Measurements from ENCODE around the gene SPATA12.

DNA sequence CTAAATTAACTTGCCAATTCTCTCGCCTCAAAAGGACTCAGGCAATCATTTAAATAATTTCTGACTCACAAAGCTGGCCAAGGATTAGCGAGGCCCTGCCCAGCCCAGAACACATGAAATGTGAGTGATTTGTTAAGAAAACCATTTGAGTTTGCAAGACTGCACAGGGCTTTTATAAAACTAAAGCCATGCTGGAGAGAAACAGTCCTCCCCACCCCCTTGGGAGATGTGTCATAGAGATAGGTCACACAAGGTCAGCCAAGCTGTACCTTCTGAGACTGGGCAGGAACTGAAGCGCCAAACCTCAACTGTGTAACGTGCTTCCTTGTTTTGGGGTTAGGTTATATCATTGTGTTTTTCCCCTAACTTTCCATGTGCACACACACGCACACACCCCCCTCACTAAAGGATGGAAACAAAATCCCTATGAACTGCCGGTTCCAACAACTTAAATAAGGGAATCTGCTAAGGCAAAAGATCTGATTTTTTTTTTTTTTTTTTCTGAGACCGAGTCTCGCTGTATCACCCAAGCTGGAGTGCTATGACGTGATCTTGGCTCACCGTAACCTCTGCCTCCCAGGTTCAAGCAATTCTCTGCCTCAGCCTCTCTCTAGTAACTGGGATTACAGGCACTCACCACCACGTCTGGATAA, 8.1 kb downstream of the SPATA12 start:
- no peak for TF ChIP-seq CTCF (IDR thresholded peaks at IDR 0.05)
- TF ChIP-seq EP300 (IDR thresholded peaks at IDR 0.05) = no peak

Data from suprapubic skin (tissue), 3 donors.